Nasal cavity respiratory epithelium epithelial cell of viscerocranial mucosa (primary cell): Measurements from ENCODE around the gene SLC25A14. TPM values are rescaled to one million over a fixed set of nuclear protein-coding genes. Genes with fewer than 3 reads are reported as not detected.

ENCODE experiments used
- total RNA-seq: library from RNA; depleted of rRNA; stranded (reverse); fragments of >200 nt; gene quantifications from 2 replicates; pipeline ENCODE4 v1.2.3, GENCODE V29; 2014

Gene SLC25A14, protein sequence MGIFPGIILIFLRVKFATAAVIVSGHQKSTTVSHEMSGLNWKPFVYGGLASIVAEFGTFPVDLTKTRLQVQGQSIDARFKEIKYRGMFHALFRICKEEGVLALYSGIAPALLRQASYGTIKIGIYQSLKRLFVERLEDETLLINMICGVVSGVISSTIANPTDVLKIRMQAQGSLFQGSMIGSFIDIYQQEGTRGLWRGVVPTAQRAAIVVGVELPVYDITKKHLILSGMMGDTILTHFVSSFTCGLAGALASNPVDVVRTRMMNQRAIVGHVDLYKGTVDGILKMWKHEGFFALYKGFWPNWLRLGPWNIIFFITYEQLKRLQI
- 5.5 and 6.6 TPM in 2 replicates for total RNA-seq

DNA sequence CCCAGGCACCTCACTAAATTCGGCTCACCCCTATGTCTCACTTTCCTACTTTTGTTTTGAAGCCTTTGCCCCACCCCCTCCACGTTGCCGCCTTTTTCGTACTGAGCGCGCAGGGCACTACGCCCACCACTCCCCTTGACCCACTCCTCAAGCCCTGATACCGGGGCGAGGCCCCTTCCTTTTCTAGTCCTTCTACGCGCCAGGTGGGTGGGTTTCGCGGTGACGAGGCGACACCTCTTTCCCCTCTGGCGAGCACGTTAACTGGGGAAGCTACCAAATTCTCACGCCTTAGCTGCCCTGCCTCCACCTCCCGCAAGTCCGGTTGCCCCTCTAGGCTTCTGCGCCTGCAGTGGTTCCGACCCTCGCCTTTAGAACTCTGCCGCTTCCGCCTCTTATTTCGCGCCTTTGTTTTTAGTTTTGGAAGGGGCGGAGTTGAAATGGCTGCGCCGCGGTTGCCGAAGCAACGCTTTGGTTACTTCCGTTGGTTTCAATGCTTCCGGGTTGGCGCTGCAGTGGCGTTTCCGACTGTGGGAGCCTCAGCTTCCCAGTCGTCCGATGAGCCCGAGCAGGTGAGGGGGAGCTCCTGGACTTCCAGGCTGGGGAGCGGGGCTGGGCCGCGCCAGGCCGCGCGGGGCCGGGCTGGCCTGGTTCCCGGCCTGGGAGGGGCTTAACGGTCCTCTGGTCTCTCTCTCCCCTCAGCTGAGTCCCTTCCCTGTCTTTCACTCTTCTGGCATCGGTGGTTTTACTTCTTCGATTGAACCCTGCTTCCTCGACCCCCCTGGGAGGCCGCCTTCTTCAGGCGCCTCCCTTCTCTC lies at the start of gene SLC25A14:
Gene SLC25A14 (plus strand): TSS at position 512 of the 815 bp plus-strand sequence. CDS start 360 bp downstream, outside the sequence.

DNA sequence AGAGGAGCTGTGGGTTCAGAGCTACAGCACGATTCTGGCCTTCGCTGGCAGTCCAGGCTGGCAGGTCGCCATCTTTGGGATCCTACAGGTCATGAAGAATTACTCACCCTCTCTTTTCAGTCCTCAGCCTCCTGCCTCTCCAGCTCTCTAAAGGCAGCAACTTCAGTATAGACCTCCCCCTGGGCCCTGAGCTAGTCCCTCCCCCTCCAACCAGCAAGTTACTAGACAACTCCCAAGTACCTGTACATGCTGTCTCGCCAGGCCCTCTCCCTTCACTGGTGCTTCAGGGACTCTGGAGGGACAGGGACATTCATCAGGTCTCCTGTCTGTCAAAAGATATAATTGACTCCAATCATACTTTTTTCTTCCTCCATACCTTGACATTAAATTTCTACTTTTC lies 45.8 kb downstream of the SLC25A14 start, which contains the start of gene GPR119:
Gene GPR119 (minus strand): TSS at position 155 of the 400 bp plus-strand sequence. CDS start 227 bp downstream, outside the sequence.

DNA sequence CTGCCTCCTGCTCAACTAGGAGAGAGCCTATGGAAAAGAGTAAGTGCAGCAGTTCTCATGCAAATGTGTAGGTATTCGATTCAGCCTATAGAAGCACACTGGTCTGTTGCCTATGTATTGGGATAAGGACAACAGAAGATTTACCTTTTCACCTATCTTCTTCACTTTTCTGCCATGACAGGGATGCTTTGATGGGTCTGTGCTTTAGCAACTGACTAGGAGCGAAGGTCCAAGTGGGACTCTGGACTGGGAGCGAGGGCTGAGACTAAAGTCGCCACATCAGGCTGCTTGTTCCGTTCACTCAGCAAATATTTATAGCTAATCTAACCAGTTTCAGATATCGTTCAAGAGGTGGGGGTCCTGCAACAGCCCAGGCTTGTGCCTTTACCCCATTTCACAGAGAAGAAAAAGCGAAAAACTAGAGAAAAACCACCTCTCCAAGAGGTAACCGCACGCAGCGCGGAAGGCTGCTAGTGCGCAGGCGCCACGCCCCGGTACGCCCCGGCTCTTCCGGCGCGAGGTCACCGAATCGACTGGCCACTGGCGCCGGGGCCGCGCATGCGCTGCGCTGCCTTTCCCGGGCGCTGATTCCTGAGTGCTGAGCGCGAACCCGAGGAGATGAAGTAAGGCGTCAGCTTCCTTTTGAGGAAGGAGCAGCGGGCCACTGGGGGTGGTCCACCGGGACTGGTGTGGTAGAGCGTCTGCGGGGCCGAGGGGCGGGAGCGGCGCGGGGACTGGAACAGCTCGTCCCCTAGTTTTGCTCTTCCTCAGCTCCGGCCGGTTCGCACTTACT lies 61.9 kb downstream of the SLC25A14 start, which contains the start of gene RBMX2:
Gene RBMX2 (plus strand): TSS at position 573 of the 793 bp plus-strand sequence. CDS start 46 bp downstream, at position 619.

Other genes with a start within 250 kb of the SLC25A14 start
- gene ELF4, start 229.4 kb upstream of the SLC25A14 start, total RNA-seq, result 11.6 and 26.6 TPM in 2 replicates
- gene AIFM1, start 174.1 kb upstream of the SLC25A14 start, total RNA-seq, result 28.0 and 28.2 TPM in 2 replicates
- under 0.01 TPM in 1 of 2 replicates, not detected in the other for gene RAB33A, start 168.0 kb upstream of the SLC25A14 start, total RNA-seq
- 1.0 and 2.4 TPM in 2 replicates for gene ZNF280C, start 71.0 kb upstream of the SLC25A14 start, total RNA-seq
- not detected in 2 replicates for gene GPR119, start 45.8 kb downstream of the SLC25A14 start, total RNA-seq
- 21.3 and 26.0 TPM in 2 replicates for gene RBMX2, start 62.1 kb downstream of the SLC25A14 start, total RNA-seq